GM12873 (cell line): ENCODE results near the gene TTC39B.

Source experiments
- CTCF ChIP-seq: IDR thresholded peaks from 2 replicates; pipeline ENCODE4 v1.5.1; 2012; ENCODE audit warnings: low read depth, mild to moderate bottlenecking, moderate library complexity, low read length, control low read depth; ENCODE audit not compliant: insufficient read depth; ENCODE audit errors: missing control alignments

TTC39B gene

GRCh38 chr9:15238646-15239045 is 68.4 kb downstream of the TTC39B start:
- TF ChIP-seq CTCF: no peak

GRCh38 chr9:15235658-15236057 is 71.4 kb downstream of the TTC39B start:
- no peak for TF ChIP-seq CTCF

- peak; percentile 76 for TF ChIP-seq CTCF
Observed at GRCh38 chr9:15231788-15232635, 75.0 kb downstream of the TTC39B start.

GRCh38 chr9:15229409-15229808 is 77.6 kb downstream of the TTC39B start:
- no peak for TF ChIP-seq CTCF

- no peak for TF ChIP-seq CTCF
Observed at GRCh38 chr9:15227491-15227890, 79.5 kb downstream of the TTC39B start.

GRCh38 chr9:15225564-15226126 is 81.4 kb downstream of the TTC39B start:
- TF ChIP-seq CTCF: no peak

GRCh38 chr9:15222313-15222712 is 84.7 kb downstream of the TTC39B start:
- no peak for TF ChIP-seq CTCF
